ENCODE results near the gene CAPN8. TPM values are rescaled to one million over a fixed set of nuclear protein-coding genes. Genes with fewer than 3 reads are reported as not detected.
A peak's percentile ranks its signal among the peaks of the same experiment; 100 is the strongest.

Gene CAPN8
- total and polyA plus RNA-seq, 2 donors from 2014 or later: 0.84 to 56.1 TPM

DNA sequence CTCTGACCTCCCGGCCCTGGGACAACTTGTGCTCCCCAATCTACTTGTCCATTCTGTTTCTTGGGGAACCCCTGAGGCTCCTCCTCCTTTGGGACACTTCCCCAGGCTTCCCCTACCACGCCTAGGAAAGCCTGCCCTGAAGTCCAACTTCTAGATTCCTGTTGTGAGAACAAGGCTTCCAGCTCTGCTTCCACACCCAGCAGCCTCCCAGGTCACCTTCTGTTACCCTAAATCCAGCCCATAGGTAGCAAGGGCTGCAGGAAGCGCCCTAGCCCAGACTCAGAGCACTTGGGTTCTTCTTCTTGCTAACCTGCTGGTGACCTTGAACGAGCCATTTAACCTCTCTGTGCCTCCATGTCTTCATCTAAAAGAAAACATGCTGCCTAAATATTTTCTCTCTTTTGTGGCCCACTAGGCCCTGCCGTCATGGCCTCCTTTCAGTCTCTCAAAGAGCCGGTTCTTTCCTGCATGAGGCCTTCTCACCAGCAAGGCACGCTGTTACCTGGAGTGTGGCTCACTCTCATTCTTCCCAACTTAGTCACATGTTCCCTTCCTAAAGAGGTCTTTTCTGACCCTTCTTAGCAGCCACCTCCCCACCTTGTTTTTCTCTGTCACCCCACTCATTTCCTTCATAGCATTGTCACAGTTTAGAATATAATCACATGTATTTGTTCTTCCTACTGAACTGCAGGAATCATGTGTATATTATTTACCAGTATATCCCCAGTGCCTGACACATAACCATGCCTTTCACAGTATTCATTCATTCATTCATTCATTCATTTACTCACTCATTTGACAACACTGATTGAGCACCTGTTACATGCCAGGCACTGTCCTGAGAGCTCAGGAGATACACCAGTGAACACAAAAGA, 48.3 kb upstream of the CAPN8 start:
- FAIRE-seq (no peak), DNase-seq (no peak)
- Histone ChIP-seq H3K4me1 (ENCODE audit: control insufficient read depth in 2 of 3, insufficient read depth in 2 of 3, low read depth in 1 of 3, low read length in 3 of 3) (peaks cover 0 to 44% (median 20%) of the 10 kb centered on the region in 3 donors), H3K9ac (ENCODE audit: low read length in 3 of 3) (peak overlapping the region in 2 of 3 donors; percentile 30 to 96), H3K27ac (ENCODE audit: low read depth in 2 of 2, low read length in 2 of 2) (peak overlapping the region; percentile 94 to 97), H3K36me3 (ENCODE audit: control insufficient read depth in 2 of 3, insufficient read depth in 3 of 3, low read length in 3 of 3) (peaks cover 0 to 12% (median 7%) of the 10 kb centered on the region in 3 donors), H3K4me3 (ENCODE audit: low read length in 3 of 3) (peak overlapping the region; percentile 17 to 85 (median 77)), H3K9me3 (ENCODE audit: control insufficient read depth in 2 of 3, insufficient read depth in 1 of 3, low read length in 3 of 3) (no peaks in the 10 kb centered on the region), H3K27me3 (ENCODE audit: control insufficient read depth, insufficient read depth, low read length) (no peaks in the 10 kb centered on the region)
- intact Hi-C loops (cut with DNase I): loop anchor here (5.0 kb wide), 1 partner anchor 34 kb away; no protein-coding TSS in a partner anchor
- TF ChIP-seq, protein P1, sequence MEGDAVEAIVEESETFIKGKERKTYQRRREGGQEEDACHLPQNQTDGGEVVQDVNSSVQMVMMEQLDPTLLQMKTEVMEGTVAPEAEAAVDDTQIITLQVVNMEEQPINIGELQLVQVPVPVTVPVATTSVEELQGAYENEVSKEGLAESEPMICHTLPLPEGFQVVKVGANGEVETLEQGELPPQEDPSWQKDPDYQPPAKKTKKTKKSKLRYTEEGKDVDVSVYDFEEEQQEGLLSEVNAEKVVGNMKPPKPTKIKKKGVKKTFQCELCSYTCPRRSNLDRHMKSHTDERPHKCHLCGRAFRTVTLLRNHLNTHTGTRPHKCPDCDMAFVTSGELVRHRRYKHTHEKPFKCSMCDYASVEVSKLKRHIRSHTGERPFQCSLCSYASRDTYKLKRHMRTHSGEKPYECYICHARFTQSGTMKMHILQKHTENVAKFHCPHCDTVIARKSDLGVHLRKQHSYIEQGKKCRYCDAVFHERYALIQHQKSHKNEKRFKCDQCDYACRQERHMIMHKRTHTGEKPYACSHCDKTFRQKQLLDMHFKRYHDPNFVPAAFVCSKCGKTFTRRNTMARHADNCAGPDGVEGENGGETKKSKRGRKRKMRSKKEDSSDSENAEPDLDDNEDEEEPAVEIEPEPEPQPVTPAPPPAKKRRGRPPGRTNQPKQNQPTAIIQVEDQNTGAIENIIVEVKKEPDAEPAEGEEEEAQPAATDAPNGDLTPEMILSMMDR (IDR thresholded peaks at IDR 0.05; ENCODE audit: borderline replicate concordance, extremely low read depth, insufficient read depth): no peak

DNA sequence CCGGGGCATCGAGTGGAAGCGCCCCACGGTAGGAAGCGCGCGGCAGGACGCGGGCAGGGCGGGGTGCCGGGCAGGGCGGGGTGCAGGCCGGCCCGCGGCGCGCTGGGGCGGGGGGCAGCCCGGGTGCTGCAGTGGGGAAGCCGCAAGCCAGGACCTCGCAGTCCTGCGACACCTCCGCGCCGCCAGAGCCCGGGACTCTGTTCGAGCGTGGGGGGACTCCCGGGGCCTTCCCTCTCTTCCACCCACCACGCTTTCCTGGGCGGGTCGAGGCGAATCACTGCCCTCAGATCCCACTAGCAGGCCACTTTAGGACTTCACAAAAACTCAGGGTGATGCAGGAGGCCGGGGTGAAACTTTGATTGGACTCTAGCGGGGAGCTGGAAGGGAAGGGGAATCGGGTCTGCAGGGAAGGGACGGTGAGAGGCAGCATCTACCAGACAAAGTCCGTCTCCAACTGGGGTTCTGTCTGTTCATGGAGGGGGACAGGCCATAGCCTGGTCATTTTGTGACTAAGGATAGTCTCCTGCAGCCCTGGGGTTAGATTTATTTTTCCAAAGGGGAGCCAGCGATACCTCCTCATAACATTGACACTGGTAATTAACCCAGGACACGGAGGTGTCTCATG, 47.5 kb upstream of the CAPN8 start:
- peak overlapping the region; percentile 77 to 85 (median 84) for H3K4me3 ChIP-seq (ENCODE audit: low read length in 3 of 3)
- H3K9ac ChIP-seq (ENCODE audit: low read length in 3 of 3): peak overlapping the region; percentile 56 to 96 (median 88)
- peak overlapping the region; percentile 94 to 97 for H3K27ac ChIP-seq (ENCODE audit: low read depth in 2 of 2, low read length in 2 of 2)
- no peaks in the 10 kb centered on the region for H3K9me3 ChIP-seq (ENCODE audit: control insufficient read depth in 2 of 3, insufficient read depth in 1 of 3, low read length in 3 of 3)
- intact Hi-C loops (cut with DNase I): loop anchor here (5.0 kb wide), 1 partner anchor 34 kb away; no protein-coding TSS in a partner anchor
- FAIRE-seq: no peak
- peak; percentile 52 to 87 (median 61) for DNase-seq
- H3K36me3 ChIP-seq (ENCODE audit: control insufficient read depth in 2 of 3, insufficient read depth in 3 of 3, low read length in 3 of 3): peaks cover 0 to 6% (median 4%) of the 10 kb centered on the region in 3 donors
- peaks cover 0 to 41% (median 15%) of the 10 kb centered on the region in 3 donors for H3K4me1 ChIP-seq (ENCODE audit: control insufficient read depth in 2 of 3, insufficient read depth in 2 of 3, low read depth in 1 of 3, low read length in 3 of 3)
- H3K27me3 ChIP-seq (ENCODE audit: control insufficient read depth, insufficient read depth, low read length): no peaks in the 10 kb centered on the region
- TF ChIP-seq, protein P1 (IDR thresholded peaks at IDR 0.05; ENCODE audit: borderline replicate concordance, extremely low read depth, insufficient read depth): no peak

DNA sequence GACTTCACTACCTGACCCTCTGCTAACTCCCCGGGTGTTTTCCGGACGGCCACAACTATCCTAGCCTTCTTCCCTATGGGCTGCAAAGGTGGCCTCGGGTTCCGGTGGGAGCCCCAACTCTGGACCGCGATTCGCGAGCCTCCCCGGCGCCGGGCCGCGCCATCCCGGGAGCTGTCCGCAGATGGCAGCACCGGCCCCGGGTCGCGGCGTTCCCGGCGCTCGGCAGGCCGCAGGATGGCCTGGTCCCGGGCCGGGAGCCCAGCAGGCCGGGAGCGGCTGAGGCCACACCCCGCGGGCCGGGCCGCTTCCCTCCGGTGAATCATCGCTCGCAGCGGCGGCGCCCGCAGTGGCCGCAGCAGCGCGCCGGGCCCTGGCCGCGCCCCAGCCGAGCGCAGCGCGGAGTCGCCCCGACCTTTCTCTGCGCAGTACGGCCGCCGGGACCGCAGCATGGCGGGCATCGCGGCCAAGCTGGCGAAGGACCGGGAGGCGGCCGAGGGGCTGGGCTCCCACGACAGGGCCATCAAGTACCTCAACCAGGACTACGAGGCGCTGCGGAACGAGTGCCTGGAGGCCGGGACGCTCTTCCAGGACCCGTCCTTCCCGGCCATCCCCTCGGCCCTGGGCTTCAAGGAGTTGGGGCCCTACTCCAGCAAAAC, 46.8 kb upstream of the CAPN8 start, which contains the start of gene CAPN2:
Gene CAPN2, plus strand, starts transcription at position 346 of the 656 bp plus-strand sequence. Its CDS starts 102 bp downstream, at position 448.
- FAIRE-seq (no peak), DNase-seq (peak; percentile 78 to 95 (median 86))
- H3K36me3 ChIP-seq (ENCODE audit: control insufficient read depth in 2 of 3, insufficient read depth in 3 of 3, low read length in 3 of 3): peaks cover 0 to 3% (median 0%) of the 10 kb centered on the region in 3 donors
- intact Hi-C loops (cut with DNase I): loop anchor here (5.0 kb wide), 1 partner anchor 35 kb away; no protein-coding TSS in a partner anchor
- peaks cover 0 to 43% (median 11%) of the 10 kb centered on the region in 3 donors for H3K4me1 ChIP-seq (ENCODE audit: control insufficient read depth in 2 of 3, insufficient read depth in 2 of 3, low read depth in 1 of 3, low read length in 3 of 3)
- TF ChIP-seq, protein P1 (IDR thresholded peaks at IDR 0.05; ENCODE audit: borderline replicate concordance, extremely low read depth, insufficient read depth): peak; percentile 69
- H3K9me3 ChIP-seq (ENCODE audit: control insufficient read depth in 2 of 3, insufficient read depth in 1 of 3, low read length in 3 of 3): no peaks in the 10 kb centered on the region
- no peaks in the 10 kb centered on the region for H3K27me3 ChIP-seq (ENCODE audit: control insufficient read depth, insufficient read depth, low read length)
- H3K4me3 ChIP-seq (ENCODE audit: low read length in 3 of 3): peak within 1 kb of the TSS; percentile 77 to 85 (median 84)
- peak within 1 kb of the TSS; percentile 94 to 97 for H3K27ac ChIP-seq (ENCODE audit: low read depth in 2 of 2, low read length in 2 of 2)
- H3K9ac ChIP-seq (ENCODE audit: low read length in 3 of 3): peak within 1 kb of the TSS; percentile 56 to 96 (median 88)
